ENCODE results near the gene C19orf38.

C19orf38 gene

GRCh38 chr19:10913716-10914340 lies 65.6 kb downstream of the C19orf38 start:
- no peak for DNase-seq

DNA sequence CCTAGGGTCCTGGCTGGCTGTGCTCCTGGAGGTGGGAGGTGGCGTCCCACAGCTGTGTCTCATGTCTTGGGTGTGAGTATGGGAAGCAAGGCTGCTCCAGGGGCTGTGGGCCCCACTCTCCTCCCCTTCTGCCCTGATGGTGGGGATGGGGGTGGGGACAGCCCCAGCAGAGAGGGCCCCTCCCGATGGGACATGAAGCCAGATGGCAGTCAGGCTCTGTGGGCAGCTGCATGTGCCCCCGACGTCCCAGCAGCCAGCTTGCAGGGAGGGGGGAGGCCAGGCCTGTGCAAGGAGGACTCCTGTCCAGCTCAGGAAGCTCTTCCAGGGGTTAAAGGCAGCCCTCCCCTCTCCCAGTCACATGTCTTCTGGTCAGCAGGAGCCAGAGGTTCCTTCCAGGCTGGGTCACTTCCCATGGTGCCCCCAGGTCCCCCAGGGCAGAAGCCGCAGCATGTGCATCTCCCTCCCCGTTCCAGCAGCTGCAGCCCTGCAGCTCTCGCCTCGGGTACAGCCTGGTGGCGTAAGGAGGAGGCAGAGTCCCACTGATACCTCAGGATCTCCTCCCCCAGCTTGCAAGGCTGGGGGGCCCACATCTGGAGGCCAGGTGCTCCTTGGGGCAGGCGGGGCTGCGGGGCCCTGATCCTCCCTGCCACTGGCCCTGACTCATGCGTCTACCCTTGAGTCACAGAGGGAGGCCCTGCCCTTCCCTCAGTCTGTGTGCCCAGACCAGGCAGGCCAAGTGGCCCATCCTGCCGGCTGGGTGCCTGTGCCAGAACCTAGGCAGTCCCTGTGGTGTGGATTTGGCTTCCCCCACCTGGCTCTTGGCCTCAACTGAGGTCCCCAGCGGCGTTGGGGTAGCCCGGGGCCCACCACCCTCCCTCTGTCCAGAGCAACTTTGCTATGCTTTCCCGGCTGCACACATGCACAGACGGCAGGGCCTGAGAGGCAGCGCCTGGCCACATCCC lies 67.2 kb downstream of the C19orf38 start:
- DNase-seq: peak; percentile 79

DNA sequence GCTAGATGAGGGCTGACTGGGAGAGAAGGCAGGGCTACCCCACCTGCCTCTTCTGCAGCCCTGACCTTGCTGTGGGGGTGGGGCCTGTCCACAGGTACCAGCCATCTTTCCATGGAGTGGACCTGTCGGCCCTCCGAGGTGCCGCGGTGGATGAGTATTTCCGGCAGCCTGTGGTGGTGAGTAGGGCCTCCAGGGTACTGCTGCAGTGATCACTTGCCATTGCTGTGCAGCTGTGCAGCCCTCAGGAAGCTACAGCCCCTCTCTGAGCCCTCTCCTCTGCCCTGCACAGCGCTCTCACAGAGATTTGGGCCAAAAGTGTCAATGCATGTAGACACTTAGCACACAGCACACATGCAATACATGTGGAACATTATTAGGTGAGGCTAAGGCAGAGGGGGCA lies 68.4 kb downstream of the C19orf38 start:
- no peak for DNase-seq

- DNase-seq: no peak
Observed at GRCh38 chr19:10918359-10918758, 70.1 kb downstream of the C19orf38 start.

Measured in fibroblast of skin of right biceps (primary cell).